GM03348 (cell line): Measurements from ENCODE around the gene SERPINB12.

Source experiments
- DNase-seq: peaks from one replicate; pipeline ENCODE4 v3.0.0; 2012; ENCODE audit warnings: low spot score

Gene SERPINB12

DNA sequence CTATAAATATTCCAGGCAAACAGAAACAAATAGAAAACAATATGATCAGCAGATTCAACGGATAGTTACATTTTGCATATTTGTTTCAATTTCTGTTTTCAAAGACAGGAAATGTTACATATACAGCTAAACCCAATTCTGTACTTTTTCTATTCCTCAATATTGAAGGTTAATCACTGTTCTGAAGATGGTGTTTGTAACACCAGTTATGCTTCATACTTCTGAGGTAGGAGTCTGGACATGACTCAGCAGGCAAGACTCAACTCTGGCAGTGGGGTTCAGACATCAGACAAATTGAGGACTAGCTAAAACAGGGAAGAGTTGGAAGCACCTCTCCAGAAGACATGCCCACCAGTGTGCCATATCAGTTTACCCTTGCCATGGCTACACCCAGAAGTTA lies 61.6 kb downstream of the SERPINB12 start:
- DNase-seq, result peak; percentile 52

DNA sequence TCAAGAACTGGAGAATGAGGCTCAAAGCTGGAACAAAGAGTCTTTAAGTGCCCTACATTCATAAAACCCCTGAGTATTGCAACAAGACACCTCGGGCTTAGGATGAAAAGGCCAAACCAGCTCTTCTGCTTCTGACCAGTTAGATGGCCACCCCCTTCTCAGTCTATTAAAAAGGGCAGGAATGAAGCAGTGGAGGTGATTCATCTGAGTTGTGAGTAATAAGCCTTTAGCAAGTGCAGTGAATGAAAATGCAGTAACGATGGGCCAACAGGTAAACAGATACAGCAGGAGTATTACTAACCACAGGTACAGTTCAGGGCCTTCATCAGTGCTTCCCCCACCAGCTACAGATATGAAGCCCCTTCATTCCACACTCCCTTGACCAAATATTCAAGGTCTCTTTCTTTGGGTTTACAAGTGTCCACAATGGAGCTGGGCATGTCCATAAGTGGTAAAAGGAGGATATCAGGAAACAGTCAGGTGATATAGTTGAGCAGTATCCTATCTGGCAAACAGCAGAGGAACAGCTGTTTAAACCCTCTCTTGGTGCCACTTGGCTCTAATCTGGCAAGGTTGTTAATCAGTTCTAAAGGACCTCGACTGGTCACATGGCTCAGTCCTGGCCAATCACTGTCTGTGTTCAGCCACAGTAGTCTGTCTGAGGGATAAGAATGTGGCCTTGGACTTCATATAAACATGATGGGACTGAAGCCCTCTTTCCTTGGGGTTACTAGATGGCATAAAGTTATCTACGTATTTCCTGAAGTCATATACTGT lies 62.8 kb downstream of the SERPINB12 start:
- peak; percentile 26 for DNase-seq

DNA sequence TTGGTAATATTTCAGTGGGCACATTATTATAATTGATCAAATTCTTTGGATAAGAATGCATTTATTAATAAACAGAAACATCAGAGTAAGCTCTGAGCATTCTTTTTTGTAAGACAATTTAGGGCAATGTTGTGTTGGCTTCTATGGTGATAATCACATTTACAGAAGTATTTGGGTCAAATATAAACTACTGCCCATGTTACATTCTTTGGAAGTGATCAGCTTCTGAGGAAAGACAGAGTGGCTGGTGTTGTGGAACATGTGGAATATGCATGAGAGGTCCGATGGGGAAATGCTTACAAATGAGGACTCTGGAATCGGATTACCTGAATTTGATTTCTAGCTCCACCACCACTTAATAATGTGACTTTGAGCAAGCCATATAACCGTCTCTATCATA lies 64.4 kb downstream of the SERPINB12 start:
- DNase-seq, result peak; percentile 37

- no peak for DNase-seq
These were observed 71.3 kb downstream of the SERPINB12 start for GRCh38 chr18:63613420-63613819.

DNA sequence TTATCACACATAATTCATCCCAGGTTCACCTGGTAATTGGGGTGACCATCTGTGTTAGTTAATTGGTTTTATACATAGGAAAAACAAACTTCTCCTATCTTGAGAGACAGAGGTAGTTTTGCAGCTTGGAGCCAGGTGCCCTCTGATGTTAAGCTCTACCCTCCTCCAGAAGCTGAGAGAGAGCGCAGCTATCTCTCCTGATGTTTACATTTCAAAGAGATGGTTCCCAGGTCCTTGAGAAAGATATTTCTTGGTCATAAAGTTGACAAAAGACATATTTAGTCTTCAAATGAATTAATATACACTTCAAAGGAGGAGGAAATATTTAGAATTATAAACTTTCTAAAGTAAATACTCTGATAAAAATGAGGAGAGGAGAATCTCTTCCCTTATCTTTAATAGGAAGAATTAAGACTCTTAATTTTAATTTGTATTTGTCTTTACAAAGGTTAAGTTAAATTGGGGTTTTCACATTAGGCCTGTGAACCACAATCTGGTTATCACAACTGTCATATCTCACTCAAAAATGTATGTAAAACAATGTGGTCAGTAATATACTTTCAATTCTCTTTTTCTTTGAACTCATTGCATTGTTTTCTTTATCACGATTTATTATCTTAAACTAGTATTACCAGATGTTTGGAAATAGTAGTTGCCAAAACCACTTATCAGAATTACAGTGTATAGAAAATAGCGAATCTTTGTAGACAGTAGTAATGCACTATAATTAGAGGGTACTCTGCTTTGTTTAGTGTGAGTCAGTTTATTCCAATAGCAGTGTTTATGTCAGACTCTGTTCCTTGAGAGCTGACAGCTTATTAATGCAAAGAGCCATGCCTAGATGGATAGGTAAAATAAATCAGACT lies 75.1 kb downstream of the SERPINB12 start:
- no peak for DNase-seq

DNA sequence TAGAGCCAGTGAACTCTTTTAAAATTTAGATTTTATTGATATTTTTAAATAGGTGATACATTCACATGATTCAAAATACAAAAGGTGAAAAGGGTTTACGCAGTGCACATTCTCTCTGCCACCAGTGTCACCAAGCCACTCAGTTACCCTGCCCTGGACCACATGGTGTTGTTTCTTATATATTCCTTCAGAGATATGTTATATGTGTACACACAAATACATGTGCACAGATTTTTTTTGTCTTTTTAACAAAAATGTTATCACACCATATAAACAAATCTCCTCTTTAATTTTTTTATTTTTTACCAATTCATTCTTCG lies 75.7 kb downstream of the SERPINB12 start:
- DNase-seq, result no peak
